HCT116 (cell line): ENCODE results near the gene WASL. TPM values are rescaled to one million over a fixed set of nuclear protein-coding genes. Genes with fewer than 3 reads are reported as not detected.

ENCODE experiments used
- ATAC-seq: fragments of 200-7000 bp; cut with Tn5 transposase; 2 replicates; pipeline ENCODE4 v1.9.1; 2020; ENCODE audit warnings: mild to moderate bottlenecking, moderate library complexity
- BruUV-seq: library from RNA; stranded (reverse); fragments of 400-500 nt; replicated peaks from 2 replicates; lab custom pipeline; 2021; lab: Mats Ljungman, UMichigan
- CTCF ChIA-PET: fragments of 300-600 bp; sonication (Branson Sonifier 250); formaldehyde crosslinking; loops from one replicate; lab custom pipeline; 2021; ENCODE audit warnings: antibody characterized with exemption; lab: Charles Lee
- POLR2A ChIA-PET: fragments of 300-600, 350-600 bp; sonication (Branson Sonifier 250); formaldehyde crosslinking; loops from one replicate; lab custom pipeline; 2021; ENCODE audit warnings: antibody characterized with exemption; lab: Charles Lee
- RAD21 ChIA-PET, 2 experiments: fragments of 300-600 bp; sonication (Branson Sonifier 250); formaldehyde crosslinking; loops; one replicate each; lab custom pipeline; 2023; ENCODE audit warnings: low total read pairs in 2 of 2; ENCODE audit not compliant: uncharacterized antibody in 2 of 2, unreplicated experiment in 2 of 2, low non-redundant PET in 1 of 2; lab: Charles Lee
- DNase-seq: peaks from one replicate; pipeline ENCODE4 v3.0.0-alpha.2; 2010; ENCODE audit warnings: low read depth, low spot score
- H2AFZ ChIP-seq: fragments of 200-600 bp; shearing (Covaris generic), sonication (generic); 2 replicates; pipeline ENCODE4 v1.6.1; 2017; ENCODE audit warnings: low read depth, mixed run types, mixed read lengths, antibody characterized with exemption, low read length; ENCODE audit not compliant: poor library complexity, severe bottlenecking
- H3K27ac ChIP-seq: 2 replicates; pipeline ENCODE4 v1.5.1; 2012; ENCODE audit warnings: low read depth, low read length
- H3K27me3 ChIP-seq: fragments of 200-600 bp; sonication (generic); 2 replicates; pipeline ENCODE4 v1.6.1; 2016; ENCODE audit warnings: mixed run types, low read length, mixed read lengths; ENCODE audit not compliant: insufficient read depth
- H3K36me3 ChIP-seq, 2 experiments: fragments of 200-500 bp in 1 of 2; fragments of 200-600 bp in 1 of 2; sonication (Bioruptor generic) in 1 of 2; sonication (generic) in 1 of 2; 2 replicates each; pipeline versions ENCODE4 v1.5.1 to v1.6.1; 2014 to 2016; ENCODE audit warnings: low read length in 2 of 2, inconsistent platforms in 1 of 2, mixed read lengths in 1 of 2, mixed run types in 1 of 2; ENCODE audit not compliant: insufficient read depth in 2 of 2, control insufficient read depth in 1 of 2
- H3K4me1 ChIP-seq, 2 experiments: fragments of 200-600 bp in 1 of 2; sonication (generic) in 1 of 2; 2 replicates each; pipeline versions ENCODE4 v1.5.1 to v1.6.1; 2012 to 2017; ENCODE audit warnings: low read length in 2 of 2, inconsistent platforms in 1 of 2, mild to moderate bottlenecking in 1 of 2, mixed read lengths in 1 of 2, mixed run types in 1 of 2, moderate library complexity in 1 of 2; ENCODE audit not compliant: insufficient read depth in 2 of 2, control insufficient read depth in 1 of 2
- H3K4me2 ChIP-seq: fragments of 200-600 bp; sonication (generic); 2 replicates; pipeline ENCODE4 v1.6.1; 2017; ENCODE audit warnings: mixed run types, low read length, mixed read lengths
- H3K4me3 ChIP-seq, 2 experiments: fragments of 200-600 bp in 1 of 2; sonication (generic) in 1 of 2; replicated peaks in 1 of 2; 2 replicates each; pipeline ENCODE4 v1.5.1; 2011 to 2016; ENCODE audit warnings: low read length in 2 of 2, control low read depth in 1 of 2, low read depth in 1 of 2, mild to moderate bottlenecking in 1 of 2, mixed read lengths in 1 of 2, mixed run types in 1 of 2
- H3K79me2 ChIP-seq: fragments of 200-600 bp; sonication (generic); 2 replicates; pipeline ENCODE4 v1.6.1; 2017; ENCODE audit warnings: mild to moderate bottlenecking, mixed run types, low read length, moderate library complexity, mixed read lengths; ENCODE audit not compliant: insufficient read depth
- H3K9ac ChIP-seq: fragments of 200-600 bp; sonication (generic); 2 replicates; pipeline ENCODE4 v1.6.1; 2016; ENCODE audit warnings: low read length, mixed read lengths
- H3K9me2 ChIP-seq: fragments of 200-600 bp; sonication (generic), shearing (Covaris generic); 2 replicates; pipeline ENCODE4 v1.6.1; 2017; ENCODE audit warnings: mixed run types, mild to moderate bottlenecking, moderate library complexity; ENCODE audit not compliant: insufficient read depth
- H3K9me3 ChIP-seq, 2 experiments: fragments of 200-500 bp in 1 of 2; fragments of 200-600 bp in 1 of 2; sonication (Bioruptor generic) in 1 of 2; sonication (generic) in 1 of 2; 2 replicates each; pipeline ENCODE4 v1.6.1; 2014 to 2017; ENCODE audit warnings: low read length in 2 of 2, mixed read lengths in 2 of 2, inconsistent platforms in 1 of 2, low read depth in 1 of 2, mild to moderate bottlenecking in 1 of 2, mixed run types in 1 of 2, moderate library complexity in 1 of 2; ENCODE audit not compliant: control insufficient read depth in 1 of 2, insufficient read depth in 1 of 2
- H4K20me1 ChIP-seq: fragments of 200-600 bp; sonication (generic), shearing (Covaris generic); 2 replicates; pipeline ENCODE4 v1.6.1; 2017; ENCODE audit warnings: mixed run types, mild to moderate bottlenecking, moderate library complexity; ENCODE audit not compliant: insufficient read depth
- CEBPB ChIP-seq: IDR thresholded peaks from 2 replicates; pipeline ENCODE4 v1.6.1; 2012; ENCODE audit warnings: low read depth
- ELF1 ChIP-seq: IDR thresholded peaks from 2 replicates; pipeline ENCODE4 v1.6.1; 2012; ENCODE audit warnings: low read depth, borderline replicate concordance
- EZH2 ChIP-seq: fragments of 200-600 bp; sonication (generic); IDR thresholded peaks from 2 replicates; pipeline ENCODE4 v1.6.1; 2017; ENCODE audit warnings: antibody characterized with exemption, mixed run types
- EZH2phosphoT487 ChIP-seq: fragments of 200-600 bp; IDR thresholded peaks from 2 replicates; pipeline ENCODE4 v1.6.1; 2018; ENCODE audit warnings: antibody characterized with exemption, borderline replicate concordance
- FOSL1 ChIP-seq: IDR thresholded peaks from 2 replicates; pipeline ENCODE4 v1.6.1; 2012; ENCODE audit warnings: low read depth
- SIN3A ChIP-seq: IDR thresholded peaks from 2 replicates; pipeline ENCODE4 v1.6.1; 2012; ENCODE audit warnings: low read depth
- TCF7L2 ChIP-seq: IDR thresholded peaks from 2 replicates; pipeline ENCODE4 v1.7.0; 2011; ENCODE audit warnings: borderline replicate concordance, inconsistent platforms; ENCODE audit not compliant: insufficient read depth, insufficient read length; ENCODE audit errors: extremely low read depth
- YY1 ChIP-seq: IDR thresholded peaks from 2 replicates; pipeline ENCODE4 v1.6.1; 2011; ENCODE audit warnings: low read length, low read depth, moderate library complexity, mild to moderate bottlenecking; ENCODE audit not compliant: insufficient replicate concordance; ENCODE audit errors: extremely low read depth
- ZFX ChIP-seq: fragments of 450-650 bp; IDR thresholded peaks from 2 replicates; pipeline ENCODE4 v1.6.1; 2017
- intact Hi-C: fragments of 100-400 bp; cut with micrococcal nuclease; formaldehyde crosslinking; loops from 2 replicates; pipeline ENCODE4 v1.10.0; 2022
- total RNA-seq: library from RNA; stranded (reverse); gene quantifications from one replicate; pipeline ENCODE4 v1.2.1, GENCODE V29; 2021; ENCODE audit not compliant: unreplicated experiment
- TF ChIP-seq, protein P1 (sequence below): IDR thresholded peaks from 2 replicates; pipeline ENCODE4 v1.6.1; 2012; ENCODE audit warnings: low read depth
- TF ChIP-seq, protein P2 (sequence below): IDR thresholded peaks from 2 replicates; pipeline ENCODE4 v1.6.1; 2012

WASL gene
- total RNA-seq, 1 experiment from 2014 or later: 26.2 TPM

- no peaks in the 10 kb centered on the region for H3K36me3 ChIP-seq
Observed at GRCh38 chr7:123734498-123734897, 14.3 kb downstream of the WASL start.

DNA sequence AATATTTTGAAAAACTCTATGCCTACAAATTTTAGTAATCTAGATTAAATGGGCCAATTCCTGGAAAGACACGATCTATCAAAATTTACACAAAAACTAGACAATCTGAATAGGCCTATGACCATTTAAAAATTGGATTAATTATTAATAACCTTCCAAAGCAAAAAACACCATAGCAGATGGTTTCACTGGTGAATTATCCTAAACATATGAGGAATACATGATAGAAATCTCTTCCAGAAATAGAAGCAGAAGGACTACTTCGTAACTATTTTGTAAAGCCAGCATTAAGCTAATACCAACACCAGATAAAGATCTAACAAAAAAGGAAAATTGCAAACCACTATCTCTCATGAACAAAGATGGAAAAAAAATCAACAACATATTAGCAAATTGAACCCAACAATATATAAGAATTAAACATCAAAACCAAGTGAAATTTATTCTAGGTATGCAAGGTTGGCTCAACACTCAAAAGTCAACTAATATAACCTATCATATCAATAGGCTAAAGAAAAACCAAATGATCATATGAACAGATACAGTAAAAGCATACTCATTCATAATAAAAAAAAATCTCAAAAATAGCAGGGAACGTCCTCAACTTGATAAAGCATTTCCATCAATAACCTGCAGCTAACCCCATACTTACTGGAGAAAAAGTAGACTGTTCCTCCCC is 16.3 kb downstream of the WASL start:
- H3K36me3 ChIP-seq: no peaks in the 10 kb centered on the region
- H3K9me2 ChIP-seq: no peaks in the 10 kb centered on the region
- H3K27me3 ChIP-seq: no peaks in the 10 kb centered on the region
- no peak overlapping the region for H2AFZ ChIP-seq
- ChIA-PET POLR2A (no interaction called here), CTCF (no interaction called here), RAD21 (no interaction called here)
- no peak overlapping the region for H3K4me2 ChIP-seq
- peaks cover 98% of the 10 kb centered on the region for H3K79me2 ChIP-seq
- no peak overlapping the region for H3K9ac ChIP-seq
- no peaks in the 10 kb centered on the region for H3K9me3 ChIP-seq
- peaks cover 8% of the 10 kb centered on the region; the same call in 1 of the 2 replicates for H4K20me1 ChIP-seq
- H3K4me3 ChIP-seq: no peak overlapping the region
- DNase-seq: no peak
- H3K27ac ChIP-seq: no peak overlapping the region
- no peak for TF ChIP-seq CEBPB
- TF ChIP-seq, protein P1, sequence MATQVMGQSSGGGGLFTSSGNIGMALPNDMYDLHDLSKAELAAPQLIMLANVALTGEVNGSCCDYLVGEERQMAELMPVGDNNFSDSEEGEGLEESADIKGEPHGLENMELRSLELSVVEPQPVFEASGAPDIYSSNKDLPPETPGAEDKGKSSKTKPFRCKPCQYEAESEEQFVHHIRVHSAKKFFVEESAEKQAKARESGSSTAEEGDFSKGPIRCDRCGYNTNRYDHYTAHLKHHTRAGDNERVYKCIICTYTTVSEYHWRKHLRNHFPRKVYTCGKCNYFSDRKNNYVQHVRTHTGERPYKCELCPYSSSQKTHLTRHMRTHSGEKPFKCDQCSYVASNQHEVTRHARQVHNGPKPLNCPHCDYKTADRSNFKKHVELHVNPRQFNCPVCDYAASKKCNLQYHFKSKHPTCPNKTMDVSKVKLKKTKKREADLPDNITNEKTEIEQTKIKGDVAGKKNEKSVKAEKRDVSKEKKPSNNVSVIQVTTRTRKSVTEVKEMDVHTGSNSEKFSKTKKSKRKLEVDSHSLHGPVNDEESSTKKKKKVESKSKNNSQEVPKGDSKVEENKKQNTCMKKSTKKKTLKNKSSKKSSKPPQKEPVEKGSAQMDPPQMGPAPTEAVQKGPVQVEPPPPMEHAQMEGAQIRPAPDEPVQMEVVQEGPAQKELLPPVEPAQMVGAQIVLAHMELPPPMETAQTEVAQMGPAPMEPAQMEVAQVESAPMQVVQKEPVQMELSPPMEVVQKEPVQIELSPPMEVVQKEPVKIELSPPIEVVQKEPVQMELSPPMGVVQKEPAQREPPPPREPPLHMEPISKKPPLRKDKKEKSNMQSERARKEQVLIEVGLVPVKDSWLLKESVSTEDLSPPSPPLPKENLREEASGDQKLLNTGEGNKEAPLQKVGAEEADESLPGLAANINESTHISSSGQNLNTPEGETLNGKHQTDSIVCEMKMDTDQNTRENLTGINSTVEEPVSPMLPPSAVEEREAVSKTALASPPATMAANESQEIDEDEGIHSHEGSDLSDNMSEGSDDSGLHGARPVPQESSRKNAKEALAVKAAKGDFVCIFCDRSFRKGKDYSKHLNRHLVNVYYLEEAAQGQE: no peak
- no peak for TF ChIP-seq TCF7L2
- no peak for TF ChIP-seq EZH2
- no peak for TF ChIP-seq FOSL1
- no peak for TF ChIP-seq SIN3A
- TF ChIP-seq, protein P2, sequence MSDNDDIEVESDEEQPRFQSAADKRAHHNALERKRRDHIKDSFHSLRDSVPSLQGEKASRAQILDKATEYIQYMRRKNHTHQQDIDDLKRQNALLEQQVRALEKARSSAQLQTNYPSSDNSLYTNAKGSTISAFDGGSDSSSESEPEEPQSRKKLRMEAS: no peak
- no peak for TF ChIP-seq YY1
- TF ChIP-seq EZH2phosphoT487: no peak
- no peak for TF ChIP-seq ZFX
- TF ChIP-seq, all 23 proteins: peak for 0
- no peaks in the 10 kb centered on the region for H3K4me1 ChIP-seq
- intact Hi-C loops: no loop called here
- no TSS peak for BruUV-seq
- ATAC-seq: no peak

More at GRCh38 chr7:123734498-123734897, 14.3 kb downstream of the WASL start:
- H3K4me3 ChIP-seq: no peak overlapping the region
- no peaks in the 10 kb centered on the region for H3K27me3 ChIP-seq
- no peak overlapping the region for H3K9ac ChIP-seq
- BruUV-seq: no TSS peak
- CTCF ChIA-PET: no interaction called here
- H3K4me2 ChIP-seq: no peak overlapping the region
- TF ChIP-seq, protein P2: no peak
- TF ChIP-seq ELF1: no peak
- TF ChIP-seq, all 23 proteins: peak for 0
- no peak for DNase-seq
- H3K9me2 ChIP-seq: no peaks in the 10 kb centered on the region
- H3K4me1 ChIP-seq: no peaks in the 10 kb centered on the region
- H2AFZ ChIP-seq: no peak overlapping the region
- no peak overlapping the region for H3K27ac ChIP-seq
- H4K20me1 ChIP-seq: peaks cover 8% of the 10 kb centered on the region; the same call in 1 of the 2 replicates
- RAD21 ChIA-PET: no interaction called here
- POLR2A ChIA-PET: no interaction called here
- no peak for ATAC-seq
- H3K79me2 ChIP-seq: peaks cover 98% of the 10 kb centered on the region
- intact Hi-C loops: no loop called here
- H3K9me3 ChIP-seq: no peaks in the 10 kb centered on the region
